ENCODE data around the gene EOLA1. TPM values are rescaled to one million over a fixed set of nuclear protein-coding genes. Genes with fewer than 3 reads are reported as not detected.
A peak's percentile ranks its signal among the peaks of the same experiment; 100 is the strongest.

The EOLA1 gene
- total RNA-seq, 4 donors from 2014 or later = 12.3 to 30.7 (median 17.7) TPM

- in situ Hi-C loops (cut with MboI; ENCODE audit: low pct_ligation_motif_present in 1 of 4, low pct_unique_long_range_greater_than_20kb in 1 of 4, low sequenced_read_pairs in 3 of 4) = loop anchor here in 3 of 4 donors (25.0 kb wide), 2 partner anchors 102 to 127 kb away; partner anchors contain the start of gene TMEM185A (in 1 of the 3)
- Histone ChIP-seq H3K4me3 (no peak overlapping the region), H3K27me3 (no peaks in the 10 kb centered on the region), H3K4me1 (peaks cover 0 to 4% (median 2%) of the 10 kb centered on the region in 4 donors), H3K36me3 (no peaks in the 10 kb centered on the region), H3K27ac (no peak overlapping the region), H3K9me3 (no peaks in the 10 kb centered on the region)
- WGBS, 2 donors (ENCODE audit: low coverage in 1 of 2) = 55 to 57% methylated on average over 1 to 4 of the region's 4 CpGs
- TF ChIP-seq, protein P1, sequence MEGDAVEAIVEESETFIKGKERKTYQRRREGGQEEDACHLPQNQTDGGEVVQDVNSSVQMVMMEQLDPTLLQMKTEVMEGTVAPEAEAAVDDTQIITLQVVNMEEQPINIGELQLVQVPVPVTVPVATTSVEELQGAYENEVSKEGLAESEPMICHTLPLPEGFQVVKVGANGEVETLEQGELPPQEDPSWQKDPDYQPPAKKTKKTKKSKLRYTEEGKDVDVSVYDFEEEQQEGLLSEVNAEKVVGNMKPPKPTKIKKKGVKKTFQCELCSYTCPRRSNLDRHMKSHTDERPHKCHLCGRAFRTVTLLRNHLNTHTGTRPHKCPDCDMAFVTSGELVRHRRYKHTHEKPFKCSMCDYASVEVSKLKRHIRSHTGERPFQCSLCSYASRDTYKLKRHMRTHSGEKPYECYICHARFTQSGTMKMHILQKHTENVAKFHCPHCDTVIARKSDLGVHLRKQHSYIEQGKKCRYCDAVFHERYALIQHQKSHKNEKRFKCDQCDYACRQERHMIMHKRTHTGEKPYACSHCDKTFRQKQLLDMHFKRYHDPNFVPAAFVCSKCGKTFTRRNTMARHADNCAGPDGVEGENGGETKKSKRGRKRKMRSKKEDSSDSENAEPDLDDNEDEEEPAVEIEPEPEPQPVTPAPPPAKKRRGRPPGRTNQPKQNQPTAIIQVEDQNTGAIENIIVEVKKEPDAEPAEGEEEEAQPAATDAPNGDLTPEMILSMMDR (IDR thresholded peaks at IDR 0.05) = no peak
- TF ChIP-seq POLR2AphosphoS5 (IDR thresholded peaks at IDR 0.05) (no peak), EP300 (IDR thresholded peaks at IDR 0.05; ENCODE audit: low read depth) (no peak), POLR2A (IDR thresholded peaks at IDR 0.05) (no peak)
- intact Hi-C loops (cut with DNase I; ENCODE audit: low total_unique reads) = no loop called here
- no peak for DNase-seq
Measured at GRCh38 chrX:149510386-149510785, 30.4 kb upstream of the EOLA1 start.

- in situ Hi-C loops (cut with MboI; ENCODE audit: low pct_ligation_motif_present in 1 of 4, low pct_unique_long_range_greater_than_20kb in 1 of 4, low sequenced_read_pairs in 3 of 4) (loop anchor here in 3 of 4 donors (25.0 kb wide), 2 partner anchors 101 to 126 kb away; partner anchors contain the start of gene TMEM185A (in 1 of the 3)), intact Hi-C loops (cut with DNase I; ENCODE audit: low total_unique reads) (no loop called here)
- TF ChIP-seq POLR2AphosphoS5 (IDR thresholded peaks at IDR 0.05) (no peak), POLR2A (IDR thresholded peaks at IDR 0.05) (no peak), EP300 (IDR thresholded peaks at IDR 0.05; ENCODE audit: low read depth) (no peak)
- TF ChIP-seq, protein P1 (IDR thresholded peaks at IDR 0.05) = no peak
Measured at GRCh38 chrX:149511081-149511480, 29.7 kb upstream of the EOLA1 start.

GRCh38 chrX:149512225-149512885 is 28.5 kb upstream of the EOLA1 start:
- H3K36me3 ChIP-seq = no peaks in the 10 kb centered on the region
- 84% methylated on average over 4 of the region's 4 CpGs; no CpG with 5 or more reads in 1 of the 2 donors for WGBS, 2 donors (ENCODE audit: low coverage in 1 of 2)
- no peak overlapping the region for H3K4me3 ChIP-seq
- in situ Hi-C loops (cut with MboI; ENCODE audit: low pct_ligation_motif_present in 1 of 4, low pct_unique_long_range_greater_than_20kb in 1 of 4, low sequenced_read_pairs in 3 of 4) (loop anchor here in 3 of 4 donors (25.0 kb wide), 2 partner anchors 100 to 125 kb away; partner anchors contain the start of gene TMEM185A (in 1 of the 3)), intact Hi-C loops (cut with DNase I; ENCODE audit: low total_unique reads) (no loop called here)
- no peaks in the 10 kb centered on the region for H3K27me3 ChIP-seq
- no peak for TF ChIP-seq POLR2A (IDR thresholded peaks at IDR 0.05)
- TF ChIP-seq EP300 (IDR thresholded peaks at IDR 0.05; ENCODE audit: low read depth) = no peak
- no peak for TF ChIP-seq POLR2AphosphoS5 (IDR thresholded peaks at IDR 0.05)
- TF ChIP-seq, protein P1 (IDR thresholded peaks at IDR 0.05) = peak; percentile 42 to 57 (median 50)
- H3K27ac ChIP-seq = no peak overlapping the region
- H3K4me1 ChIP-seq = no peaks in the 10 kb centered on the region
- H3K9me3 ChIP-seq = no peaks in the 10 kb centered on the region
- DNase-seq = peak; percentile 63

More at GRCh38 chrX:149511081-149511480, 29.7 kb upstream of the EOLA1 start:
- H3K27me3 ChIP-seq = no peaks in the 10 kb centered on the region
- 45 to 76% methylated on average over 2 to 5 of the region's 5 CpGs for WGBS, 2 donors (ENCODE audit: low coverage in 1 of 2)
- no peak overlapping the region for H3K4me3 ChIP-seq
- no peak for DNase-seq
- no peaks in the 10 kb centered on the region for H3K36me3 ChIP-seq
- H3K9me3 ChIP-seq = no peaks in the 10 kb centered on the region
- H3K27ac ChIP-seq = no peak overlapping the region
- no peaks in the 10 kb centered on the region for H3K4me1 ChIP-seq

DNA sequence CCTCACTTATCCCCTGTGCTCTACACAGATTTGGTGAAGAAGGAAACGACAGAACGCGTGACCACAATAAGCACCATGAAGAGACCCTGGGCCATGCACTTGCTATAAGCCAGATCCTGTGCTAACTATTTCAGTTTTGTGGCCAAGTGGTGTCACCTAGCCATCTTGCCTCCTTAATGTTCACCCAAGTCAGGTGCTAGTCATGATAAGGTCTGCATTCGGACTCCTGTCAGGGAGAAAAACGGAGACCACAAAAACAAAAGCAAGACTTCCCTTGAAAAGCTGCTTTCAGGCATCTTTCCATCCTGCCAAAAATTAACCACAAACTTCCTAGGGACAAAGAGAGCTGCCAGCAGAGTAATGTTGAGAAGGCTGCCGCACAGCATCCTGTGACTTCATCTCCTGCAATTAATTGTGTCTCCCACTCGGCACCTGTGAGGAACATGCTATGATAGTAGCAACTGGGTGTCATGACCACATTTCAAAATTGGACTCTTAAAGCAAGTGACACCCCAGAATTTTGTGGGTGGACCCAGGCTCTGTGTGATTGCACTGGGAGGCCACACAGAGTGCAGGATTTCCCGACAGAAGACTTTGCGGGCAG is 26.9 kb upstream of the EOLA1 start:
- H3K9me3 ChIP-seq = no peaks in the 10 kb centered on the region
- no peaks in the 10 kb centered on the region for H3K27me3 ChIP-seq
- in situ Hi-C loops (cut with MboI; ENCODE audit: low pct_ligation_motif_present in 1 of 4, low pct_unique_long_range_greater_than_20kb in 1 of 4, low sequenced_read_pairs in 3 of 4) = loop anchor here in 3 of 4 donors (25.0 kb wide), 2 partner anchors 98 to 123 kb away; partner anchors contain the start of gene TMEM185A (in 1 of the 3)
- intact Hi-C loops (cut with DNase I; ENCODE audit: low total_unique reads) = no loop called here
- no peak overlapping the region for H3K4me3 ChIP-seq
- no peaks in the 10 kb centered on the region for H3K36me3 ChIP-seq
- TF ChIP-seq, protein P1 (IDR thresholded peaks at IDR 0.05) = no peak
- TF ChIP-seq POLR2AphosphoS5 (IDR thresholded peaks at IDR 0.05) = no peak
- no peak for TF ChIP-seq EP300 (IDR thresholded peaks at IDR 0.05; ENCODE audit: low read depth)
- no peak for TF ChIP-seq POLR2A (IDR thresholded peaks at IDR 0.05)
- DNase-seq = no peak
- H3K4me1 ChIP-seq = no peaks in the 10 kb centered on the region
- H3K27ac ChIP-seq = no peak overlapping the region
- 87% methylated on average over 9 of the region's 9 CpGs; no CpG with 5 or more reads in 1 of the 2 donors for WGBS, 2 donors (ENCODE audit: low coverage in 1 of 2)

Data from transverse colon (tissue), 4 donors.